MM.1S (cell line): ENCODE measurements around the gene IL12A.

Experiments
- DNase-seq: peaks from one replicate; pipeline ENCODE4 v3.0.0-alpha.2; 2015
- H2AFZ ChIP-seq: fragments of 300-600 bp; sonication (generic); 2 replicates; pipeline ENCODE4 v1.6.0; 2016; ENCODE audit warnings: antibody characterized with exemption, low read length
- H3F3A ChIP-seq: fragments of 300-600 bp; sonication (generic); 2 replicates; pipeline ENCODE4 v1.6.1; 2016; ENCODE audit warnings: mild to moderate bottlenecking, antibody characterized with exemption, low read length, moderate library complexity, mixed read lengths; ENCODE audit not compliant: insufficient read depth
- H3K27ac ChIP-seq: fragments of 300-600 bp; sonication (generic); 2 replicates; pipeline ENCODE4 v1.5.1; 2016; ENCODE audit warnings: mild to moderate bottlenecking, low read length
- H3K27me3 ChIP-seq: fragments of 300-600 bp; sonication (generic); replicated peaks from 2 replicates; pipeline ENCODE4 v1.6.0; 2016; ENCODE audit warnings: low read length; ENCODE audit not compliant: insufficient read depth
- H3K36me3 ChIP-seq: fragments of 300-600 bp; sonication (generic); replicated peaks from 2 replicates; pipeline ENCODE4 v1.6.1; 2016; ENCODE audit warnings: mild to moderate bottlenecking, low read length, mixed read lengths; ENCODE audit not compliant: insufficient read depth
- H3K4me1 ChIP-seq: fragments of 300-600 bp; sonication (generic); 2 replicates; pipeline ENCODE4 v1.6.1; 2016; ENCODE audit warnings: low read length, mixed read lengths
- H3K4me2 ChIP-seq: fragments of 300-600 bp; sonication (generic); 2 replicates; pipeline ENCODE4 v1.6.0; 2016; ENCODE audit warnings: low read depth, low read length
- H3K4me3 ChIP-seq: fragments of 300-600 bp; sonication (generic); 2 replicates; pipeline ENCODE4 v1.5.1; 2016; ENCODE audit warnings: low read length, mixed read lengths
- H3K79me2 ChIP-seq: fragments of 300-600 bp; sonication (generic); 2 replicates; pipeline ENCODE4 v1.6.1; 2016; ENCODE audit warnings: mixed run types, low read length, mixed read lengths
- H3K9ac ChIP-seq: fragments of 300-600 bp; sonication (generic); 2 replicates; pipeline ENCODE4 v1.6.1; 2016; ENCODE audit warnings: low read length, mixed read lengths
- H3K9me2 ChIP-seq: fragments of 300-600 bp; sonication (generic); replicated peaks from 2 replicates; pipeline ENCODE4 v1.6.1; 2016; ENCODE audit warnings: mild to moderate bottlenecking, low read length, mixed read lengths; ENCODE audit not compliant: insufficient read depth
- H3K9me3 ChIP-seq: fragments of 300-600 bp; sonication (generic); replicated peaks from 2 replicates; pipeline ENCODE4 v1.6.1; 2016; ENCODE audit warnings: mild to moderate bottlenecking, low read length, mixed read lengths; ENCODE audit not compliant: insufficient read depth
- H4K20me1 ChIP-seq: fragments of 300-600 bp; sonication (generic); 2 replicates; pipeline ENCODE4 v1.6.1; 2016; ENCODE audit warnings: mild to moderate bottlenecking, low read length, moderate library complexity, mixed read lengths; ENCODE audit not compliant: insufficient read depth
- EZH2 ChIP-seq: fragments of 300-600 bp; sonication (generic); optimal IDR thresholded peaks from 2 replicates; pipeline ENCODE3; 2017; ENCODE audit warnings: low read depth, mild to moderate bottlenecking, antibody characterized with exemption, low read length, mixed read lengths
- EZH2phosphoT487 ChIP-seq: fragments of 300-600 bp; sonication (generic); IDR thresholded peaks from 2 replicates; pipeline ENCODE4 v1.6.1; 2018; ENCODE audit warnings: antibody characterized with exemption, low read length
- TF ChIP-seq, protein P1 (sequence below): fragments of 300-600 bp; sonication (generic); IDR thresholded peaks from 2 replicates; pipeline ENCODE4 v1.5.1; 2016; ENCODE audit warnings: antibody characterized with exemption, low read length, mixed read lengths

The IL12A gene

DNA sequence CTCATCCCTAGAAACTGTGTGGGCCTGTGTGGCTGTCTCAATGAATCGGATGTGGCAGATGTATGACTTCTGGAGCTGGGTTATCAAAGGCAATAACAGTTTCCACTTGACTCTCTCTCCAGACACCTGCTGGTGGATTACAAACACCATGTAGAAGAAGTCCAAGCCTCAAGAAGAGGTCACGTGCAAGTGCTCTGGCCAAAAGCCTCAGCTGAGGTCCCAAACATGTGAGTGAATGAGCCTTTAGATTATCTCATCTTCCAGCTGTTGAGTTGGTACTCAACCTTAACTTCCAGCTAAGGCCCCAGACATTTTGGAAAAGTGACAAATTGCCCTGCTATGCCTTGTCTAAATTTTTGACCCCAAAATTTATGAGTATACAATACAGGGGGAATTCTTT lies 42.7 kb upstream of the IL12A start:
- no peak overlapping the region for H3K27ac ChIP-seq
- H3K36me3 ChIP-seq, result no peaks in the 10 kb centered on the region
- no peak overlapping the region for H3K9ac ChIP-seq
- no peaks in the 10 kb centered on the region for H3K27me3 ChIP-seq
- TF ChIP-seq EZH2phosphoT487 (no peak), EZH2 (no peak)
- TF ChIP-seq, protein P1, sequence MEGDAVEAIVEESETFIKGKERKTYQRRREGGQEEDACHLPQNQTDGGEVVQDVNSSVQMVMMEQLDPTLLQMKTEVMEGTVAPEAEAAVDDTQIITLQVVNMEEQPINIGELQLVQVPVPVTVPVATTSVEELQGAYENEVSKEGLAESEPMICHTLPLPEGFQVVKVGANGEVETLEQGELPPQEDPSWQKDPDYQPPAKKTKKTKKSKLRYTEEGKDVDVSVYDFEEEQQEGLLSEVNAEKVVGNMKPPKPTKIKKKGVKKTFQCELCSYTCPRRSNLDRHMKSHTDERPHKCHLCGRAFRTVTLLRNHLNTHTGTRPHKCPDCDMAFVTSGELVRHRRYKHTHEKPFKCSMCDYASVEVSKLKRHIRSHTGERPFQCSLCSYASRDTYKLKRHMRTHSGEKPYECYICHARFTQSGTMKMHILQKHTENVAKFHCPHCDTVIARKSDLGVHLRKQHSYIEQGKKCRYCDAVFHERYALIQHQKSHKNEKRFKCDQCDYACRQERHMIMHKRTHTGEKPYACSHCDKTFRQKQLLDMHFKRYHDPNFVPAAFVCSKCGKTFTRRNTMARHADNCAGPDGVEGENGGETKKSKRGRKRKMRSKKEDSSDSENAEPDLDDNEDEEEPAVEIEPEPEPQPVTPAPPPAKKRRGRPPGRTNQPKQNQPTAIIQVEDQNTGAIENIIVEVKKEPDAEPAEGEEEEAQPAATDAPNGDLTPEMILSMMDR, result no peak
- no peaks in the 10 kb centered on the region for H3K79me2 ChIP-seq
- no peaks in the 10 kb centered on the region for H4K20me1 ChIP-seq
- DNase-seq, result no peak
- no peak overlapping the region for H2AFZ ChIP-seq
- 0 out of 2 replicates have a peak, but pooled peaks cover 7% of the 10 kb centered on the region for H3K4me1 ChIP-seq
- H3K4me3 ChIP-seq, result no peak overlapping the region
- no peak overlapping the region for H3K4me2 ChIP-seq
- no peaks in the 10 kb centered on the region for H3K9me2 ChIP-seq
- H3F3A ChIP-seq, result no peaks in the 10 kb centered on the region
- no peaks in the 10 kb centered on the region for H3K9me3 ChIP-seq

DNA sequence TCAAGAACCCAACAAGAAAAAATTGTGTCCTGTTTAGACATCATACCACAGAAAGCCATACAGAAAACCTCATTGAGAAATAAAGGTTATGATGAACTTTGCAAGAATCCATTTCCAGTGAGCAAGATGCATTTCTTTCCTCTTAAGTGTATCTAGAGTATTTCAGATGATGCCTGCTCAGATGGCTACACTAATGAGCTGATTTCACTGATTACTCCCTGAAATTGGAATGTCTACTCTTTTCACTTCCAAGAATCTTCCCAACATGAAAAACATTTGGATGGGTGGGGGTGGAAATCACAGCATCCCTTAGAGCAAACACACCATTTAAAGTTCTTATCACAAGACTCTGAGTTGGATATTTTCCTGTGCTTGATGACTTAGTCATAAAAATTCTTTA lies 41.4 kb upstream of the IL12A start:
- Histone ChIP-seq H3K27me3 (no peaks in the 10 kb centered on the region), H3K4me3 (no peak overlapping the region), H3K36me3 (no peaks in the 10 kb centered on the region), H3K79me2 (no peaks in the 10 kb centered on the region), H4K20me1 (no peaks in the 10 kb centered on the region), H3F3A (no peaks in the 10 kb centered on the region), H2AFZ (no peak overlapping the region), H3K9ac (no peak overlapping the region), H3K27ac (no peak overlapping the region), H3K9me3 (no peaks in the 10 kb centered on the region), H3K4me1 (0 out of 2 replicates have a peak, but pooled peaks cover 8% of the 10 kb centered on the region), H3K9me2 (no peaks in the 10 kb centered on the region), H3K4me2 (no peak overlapping the region)
- no peak for DNase-seq
- no peak for TF ChIP-seq EZH2
- TF ChIP-seq, protein P1, result no peak
- TF ChIP-seq EZH2phosphoT487, result no peak

DNA sequence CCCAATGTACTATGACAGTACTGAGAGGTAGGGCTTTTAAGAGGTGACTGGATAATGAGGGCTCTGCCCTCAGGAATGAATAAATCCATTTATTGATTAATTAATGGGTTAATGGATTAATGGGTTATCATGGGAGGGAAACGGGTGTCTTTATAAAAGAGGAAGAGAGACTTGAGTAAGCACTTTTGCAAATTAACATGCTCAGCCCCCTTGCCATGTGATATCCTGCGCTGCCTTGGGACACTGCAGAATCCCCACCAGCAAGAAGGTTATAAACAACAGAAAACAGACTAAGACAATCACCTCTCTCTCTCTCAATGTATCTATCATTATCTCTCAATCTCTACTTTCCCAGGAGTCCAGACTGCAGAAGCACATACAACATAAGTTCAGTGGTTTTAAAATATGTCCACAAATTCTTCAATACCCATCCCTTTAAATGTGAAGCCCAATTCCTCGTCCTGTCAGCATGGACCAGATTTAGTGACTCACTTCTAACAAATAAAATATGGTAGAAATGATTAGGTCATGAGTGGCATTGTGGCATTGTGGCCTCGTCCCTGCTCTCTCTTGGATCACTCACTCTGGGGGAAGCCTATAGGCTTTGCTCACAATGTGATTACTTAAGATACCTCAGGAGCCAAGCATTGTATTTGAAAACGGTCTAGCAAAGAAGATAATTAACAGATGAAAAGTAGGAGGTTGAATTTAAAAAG lies 40.0 kb upstream of the IL12A start:
- Histone ChIP-seq H3F3A (no peaks in the 10 kb centered on the region), H3K27ac (no peak overlapping the region), H2AFZ (no peak overlapping the region), H3K9me3 (no peaks in the 10 kb centered on the region), H3K4me1 (0 out of 2 replicates have a peak, but pooled peaks cover 8% of the 10 kb centered on the region), H4K20me1 (no peaks in the 10 kb centered on the region), H3K9me2 (no peaks in the 10 kb centered on the region), H3K79me2 (no peaks in the 10 kb centered on the region), H3K4me3 (no peak overlapping the region), H3K27me3 (no peaks in the 10 kb centered on the region), H3K9ac (no peak overlapping the region), H3K36me3 (no peaks in the 10 kb centered on the region), H3K4me2 (no peak overlapping the region)
- no peak for DNase-seq
- TF ChIP-seq EZH2phosphoT487, result no peak
